ENCODE data around the gene OTUB2. TPM values are rescaled to one million over a fixed set of nuclear protein-coding genes. Genes with fewer than 3 reads are reported as not detected.
A peak's percentile ranks its signal among the peaks of the same experiment; 100 is the strongest.

OTUB2 gene
- total RNA-seq, 2 experiments from 2014 or later: 0.47 to 0.60 TPM

DNA sequence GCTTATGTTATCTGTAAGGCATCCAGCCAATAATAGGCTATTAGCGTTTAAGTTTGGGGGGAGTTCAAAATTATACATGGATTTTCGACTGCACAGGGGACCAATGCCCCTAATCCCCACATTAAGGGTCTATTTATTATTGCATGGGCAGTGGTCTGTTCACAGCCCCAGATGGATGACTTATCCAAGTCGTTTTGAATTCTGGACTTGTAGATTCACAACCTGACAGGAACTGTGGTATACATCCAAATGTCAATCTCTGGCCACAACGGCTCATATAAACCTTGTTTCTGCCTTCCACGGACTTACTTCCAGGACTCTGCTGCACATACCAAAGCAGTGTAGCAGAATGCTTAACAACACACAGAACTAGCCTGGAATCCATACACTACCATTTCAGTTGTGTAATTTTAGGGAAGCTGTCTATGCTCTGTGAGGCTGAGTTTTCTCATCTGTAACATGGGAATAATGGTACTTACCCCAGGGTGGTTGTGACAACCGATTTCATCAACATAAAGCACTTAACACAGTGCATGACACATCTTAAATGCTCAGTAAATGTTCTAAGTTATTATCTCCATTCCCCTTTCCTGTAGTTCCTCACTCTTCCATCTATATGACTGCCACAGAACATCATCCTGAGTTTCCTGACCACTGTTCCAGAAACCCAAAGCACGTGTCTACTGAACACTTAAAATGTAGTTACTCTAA is 51.1 kb downstream of the OTUB2 start:
- POLR2A ChIA-PET: interaction anchor here (4.3 kb wide), 1 partner anchor 19 kb away, joined by 26 read pairs; no protein-coding TSS in a partner anchor
- Mint-ChIP-seq H3K27me3 (no peaks in the 10 kb centered on the region), H3K27ac (peak overlapping the region; percentile 22), H3K4me1 (peaks cover 40% of the 10 kb centered on the region), H3K9me3 (peaks cover 16% of the 10 kb centered on the region), H3K4me3 (peak overlapping the region; percentile 99), H3K36me3 (peaks cover 61% of the 10 kb centered on the region)
- ATAC-seq (ENCODE audit: low read depth) (no peak), DNase-seq (no peak)

DNA sequence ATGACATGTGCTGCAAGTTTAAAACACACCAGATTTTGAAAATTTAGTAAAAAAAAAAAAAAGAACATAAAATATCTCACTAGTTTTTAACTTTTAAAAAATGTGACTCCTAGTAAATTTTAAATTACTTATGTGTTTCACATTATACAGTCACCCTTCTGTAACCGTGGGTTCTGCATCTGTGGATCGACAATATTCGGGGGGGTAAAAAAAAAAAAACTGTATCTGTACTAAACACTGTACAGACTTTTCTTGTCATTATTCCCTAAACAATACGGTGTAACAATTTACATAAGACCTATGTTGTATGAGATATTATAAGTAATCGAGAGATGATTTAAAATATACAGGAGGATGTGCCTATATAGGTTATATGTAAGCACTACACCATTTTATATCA is 51.7 kb downstream of the OTUB2 start:
- Mint-ChIP-seq H3K4me3 (peak overlapping the region; percentile 99), H3K27ac (no peak overlapping the region)
- POLR2A ChIA-PET: interaction anchor here (4.3 kb wide), 1 partner anchor 20 kb away, joined by 26 read pairs; no protein-coding TSS in a partner anchor

DNA sequence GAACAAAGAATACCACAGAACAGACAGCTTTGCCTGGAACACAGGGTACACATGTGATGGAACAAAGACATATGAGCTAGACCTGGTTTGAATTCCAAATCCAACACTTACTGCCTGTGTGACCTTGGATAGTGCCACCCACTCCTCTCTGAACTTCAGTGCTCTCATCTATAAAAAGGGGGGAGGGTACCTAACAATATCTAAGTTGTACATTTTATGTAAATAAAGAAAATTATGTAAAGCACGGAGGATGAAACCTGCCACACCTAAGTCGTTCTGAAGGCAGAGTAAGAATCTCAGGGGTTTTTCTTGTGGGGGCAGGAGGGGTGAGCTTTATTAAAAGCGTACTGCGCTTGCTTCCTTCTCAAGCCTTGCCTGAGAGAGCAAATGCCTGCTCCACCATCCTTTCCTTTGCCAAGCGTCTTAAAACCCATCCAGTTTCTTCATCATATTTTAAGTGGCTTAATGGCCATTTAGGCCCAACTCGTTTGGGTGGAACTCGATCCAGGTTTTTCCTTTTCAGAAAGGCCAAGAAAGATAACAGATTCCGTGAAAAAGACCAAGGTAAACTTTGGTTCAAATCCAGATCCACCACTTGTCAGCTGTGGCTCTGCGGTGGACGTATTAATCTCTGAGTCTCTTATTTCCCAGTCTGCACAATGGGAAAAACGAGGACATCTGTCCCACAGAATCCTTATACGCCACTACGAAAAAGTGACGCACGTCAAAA is 53.9 kb downstream of the OTUB2 start:
- peaks cover 42% of the 10 kb centered on the region for H3K4me1 Mint-ChIP-seq
- no peak for DNase-seq
- ATAC-seq (ENCODE audit: low read depth): no peak
- H3K27me3 Mint-ChIP-seq: no peaks in the 10 kb centered on the region
- H3K9me3 Mint-ChIP-seq: peaks cover 6% of the 10 kb centered on the region
- H3K36me3 Mint-ChIP-seq: peaks cover 53% of the 10 kb centered on the region
- peak overlapping the region; percentile 100 for H3K27ac Mint-ChIP-seq
- H3K4me3 Mint-ChIP-seq: peak overlapping the region; percentile 99
- POLR2A ChIA-PET: interaction anchor here (1.3 to 4.3 kb wide), 6 partner anchors 22 to 54 kb away, joined by 4 to 26 read pairs (median 8); partner anchors contain the start of genes IFI27 and OTUB2

More for the DNA sequence above, 51.7 kb downstream of the OTUB2 start:
- Mint-ChIP-seq H3K36me3 (peaks cover 59% of the 10 kb centered on the region), H3K4me1 (peaks cover 40% of the 10 kb centered on the region), H3K27me3 (no peaks in the 10 kb centered on the region), H3K9me3 (peaks cover 14% of the 10 kb centered on the region)
- DNase-seq: no peak
- no peak for ATAC-seq (ENCODE audit: low read depth)

DNA sequence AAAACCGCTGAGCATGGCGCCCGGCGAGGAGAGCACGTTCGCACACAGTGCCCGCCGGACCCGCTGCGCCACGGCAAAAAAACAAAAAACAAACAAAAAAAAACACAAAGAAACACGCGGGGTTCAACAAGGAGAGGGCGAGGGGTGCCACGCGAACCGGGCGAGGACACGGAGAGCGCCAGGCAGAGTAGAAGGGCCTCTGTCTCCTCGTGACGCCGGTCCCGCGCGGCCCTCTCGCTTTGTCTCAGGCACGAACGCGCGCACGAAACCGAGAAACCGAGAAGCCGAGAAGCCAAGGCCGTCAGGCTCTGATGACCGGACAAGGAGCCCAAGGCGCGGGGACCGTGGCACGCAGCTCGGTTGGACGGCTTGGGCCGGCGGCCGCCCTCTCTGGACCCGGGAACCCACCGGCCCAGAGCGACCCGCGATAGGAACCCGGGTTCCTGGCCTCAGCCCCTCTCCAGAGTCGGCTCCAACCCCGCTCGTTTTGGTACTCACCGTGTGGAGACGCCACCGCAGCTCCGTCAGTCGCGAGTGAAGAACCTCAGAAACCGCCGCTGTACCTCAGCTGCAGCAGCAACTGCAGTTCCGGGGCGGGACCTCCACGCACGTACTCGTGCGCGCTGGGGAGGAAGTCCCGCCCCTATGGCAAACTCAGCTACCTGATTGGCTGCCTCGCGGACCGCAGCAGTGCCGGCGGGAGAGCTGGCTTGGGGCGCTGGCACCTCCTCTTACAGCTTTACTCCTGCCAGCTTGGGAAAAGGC is 54.7 kb downstream of the OTUB2 start, which contains the start of the genes DDX24 and IFI27L1:
Gene DDX24 (minus strand): TSS at position 582 of the 765 bp plus-strand sequence. CDS start 1,460 bp downstream, outside the sequence.
Gene IFI27L1 (plus strand): TSS at position 690 of the 765 bp plus-strand sequence. CDS start 15,628 bp downstream, outside the sequence.
- peak within 1 kb of the TSS; percentile 100 for H3K27ac Mint-ChIP-seq
- peaks cover 50% of the 10 kb centered on the region for H3K36me3 Mint-ChIP-seq
- POLR2A ChIA-PET: interaction anchor here (0.9 to 4.3 kb wide), 13 partner anchors 10 to 118 kb away, joined by 3 to 26 read pairs (median 4); partner anchors contain the start of genes IFI27 and OTUB2
- H3K9me3 Mint-ChIP-seq: no peaks in the 10 kb centered on the region
- peaks cover 38% of the 10 kb centered on the region for H3K4me1 Mint-ChIP-seq
- ATAC-seq (ENCODE audit: low read depth): peak; percentile 92
- DNase-seq: peak; percentile 96
- peak within 1 kb of the TSS; percentile 99 for H3K4me3 Mint-ChIP-seq
- no peaks in the 10 kb centered on the region for H3K27me3 Mint-ChIP-seq

DNA sequence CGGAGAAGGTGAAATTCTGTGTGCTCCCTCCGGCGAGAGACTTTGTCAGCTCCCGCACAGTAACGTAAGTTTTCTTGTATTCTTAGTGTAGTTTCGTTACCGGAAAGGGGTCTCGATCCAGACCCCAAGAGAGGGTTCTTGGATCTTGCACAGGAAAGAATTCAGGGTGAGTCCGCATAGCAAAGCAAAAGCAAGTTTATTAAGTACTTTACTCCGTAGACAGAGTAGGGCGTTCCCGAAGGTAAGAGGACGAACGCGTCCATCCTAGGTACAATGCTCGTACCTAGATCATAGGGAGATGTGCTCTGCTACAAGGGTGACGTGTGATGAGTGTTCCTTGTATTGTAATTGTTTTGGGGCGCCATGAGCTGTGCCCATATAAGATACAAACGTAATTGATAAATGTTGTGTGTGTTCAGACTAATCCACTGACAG is 55.3 kb downstream of the OTUB2 start:
- no peak for DNase-seq
- Mint-ChIP-seq H3K9me3 (peaks cover 2% of the 10 kb centered on the region), H3K4me1 (peaks cover 38% of the 10 kb centered on the region), H3K27ac (peak overlapping the region; percentile 100), H3K4me3 (peak overlapping the region; percentile 99), H3K36me3 (peaks cover 50% of the 10 kb centered on the region), H3K27me3 (no peaks in the 10 kb centered on the region)
- POLR2A ChIA-PET: interaction anchor here (0.5 to 4.3 kb wide), 14 partner anchors 10 to 118 kb away, joined by 3 to 26 read pairs (median 4); partner anchors contain the start of genes IFI27 and OTUB2
- ATAC-seq (ENCODE audit: low read depth): peak; percentile 24

DNA sequence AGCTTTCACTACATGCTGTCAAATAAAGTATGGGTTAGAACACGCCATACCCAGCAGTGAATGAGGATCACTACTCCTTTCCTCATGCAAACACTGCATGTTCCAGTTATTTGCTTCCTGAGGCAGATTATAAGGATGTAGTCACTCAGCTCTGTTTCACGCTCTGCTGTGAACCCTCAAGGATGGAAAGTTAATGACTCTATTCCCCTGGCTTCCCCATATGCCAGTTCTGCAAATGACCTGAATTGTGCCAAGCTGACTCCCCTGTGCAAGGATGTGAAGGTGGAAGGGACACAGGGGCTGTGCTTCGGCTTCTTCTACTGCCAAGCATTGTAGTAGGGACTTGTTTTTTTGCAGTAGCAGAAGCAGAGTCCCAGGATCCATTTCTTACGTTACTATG is 61.8 kb downstream of the OTUB2 start:
- peaks cover 35% of the 10 kb centered on the region for H3K36me3 Mint-ChIP-seq
- POLR2A ChIA-PET: interaction anchor here (0.6 kb wide), 1 partner anchor 155 kb away, joined by 4 read pairs; no protein-coding TSS in a partner anchor
- H3K27ac Mint-ChIP-seq: no peak overlapping the region

DNA sequence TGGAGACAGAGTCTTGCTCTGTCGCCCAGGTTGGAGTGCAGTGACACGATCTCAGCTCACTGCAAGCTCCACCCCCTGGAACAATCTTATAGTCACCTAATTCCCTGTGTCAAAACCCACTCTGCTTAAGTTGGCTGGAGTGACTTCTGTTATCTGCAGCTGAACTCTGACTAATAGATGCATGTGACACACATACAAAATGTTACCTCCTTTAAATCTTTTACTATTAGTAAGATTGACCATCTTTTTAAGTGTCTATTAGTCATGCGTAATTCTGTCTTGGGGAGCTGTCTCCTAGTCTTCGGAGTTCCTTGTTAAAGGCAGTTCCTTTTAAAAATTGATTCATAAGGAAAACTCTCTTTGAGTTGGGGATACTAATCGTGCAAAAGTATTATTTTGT is 62.4 kb downstream of the OTUB2 start:
- POLR2A ChIA-PET: no interaction called here
- no peak overlapping the region for H3K27ac Mint-ChIP-seq
- H3K4me1 Mint-ChIP-seq: no peaks in the 10 kb centered on the region
- no peak overlapping the region for H3K4me3 Mint-ChIP-seq
- H3K36me3 Mint-ChIP-seq: peaks cover 31% of the 10 kb centered on the region
- DNase-seq: no peak
- no peak for ATAC-seq (ENCODE audit: low read depth)
- no peaks in the 10 kb centered on the region for H3K27me3 Mint-ChIP-seq
- peaks cover 2% of the 10 kb centered on the region for H3K9me3 Mint-ChIP-seq

More for the DNA sequence above, 61.8 kb downstream of the OTUB2 start:
- no peaks in the 10 kb centered on the region for H3K27me3 Mint-ChIP-seq
- no peak for DNase-seq
- H3K4me3 Mint-ChIP-seq: no peak overlapping the region
- peaks cover 5% of the 10 kb centered on the region for H3K4me1 Mint-ChIP-seq
- peaks cover 2% of the 10 kb centered on the region for H3K9me3 Mint-ChIP-seq
- no peak for ATAC-seq (ENCODE audit: low read depth)

DNA sequence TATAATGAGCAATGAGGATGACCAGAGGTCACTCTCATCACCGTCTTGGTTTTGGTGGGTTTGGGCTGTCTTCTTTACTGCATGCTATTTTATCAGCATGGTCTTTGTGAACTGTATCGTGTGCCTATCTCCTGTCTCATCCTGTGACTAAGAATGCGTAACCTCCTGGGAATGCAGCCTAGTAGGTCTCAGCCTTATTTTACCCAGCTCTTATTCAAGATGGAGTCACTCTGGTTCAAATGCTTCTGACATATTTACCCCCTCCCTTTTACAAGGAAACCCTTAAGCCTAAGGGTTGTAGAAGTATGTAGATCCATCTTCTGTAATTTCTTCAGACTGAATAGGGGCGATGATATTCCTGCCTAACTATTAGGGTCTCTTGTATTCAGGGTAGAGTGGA is 63.3 kb downstream of the OTUB2 start:
- H3K27ac Mint-ChIP-seq: no peak overlapping the region
- H3K4me3 Mint-ChIP-seq: no peak overlapping the region
- POLR2A ChIA-PET: no interaction called here
- peaks cover 2% of the 10 kb centered on the region for H3K9me3 Mint-ChIP-seq
- H3K27me3 Mint-ChIP-seq: no peaks in the 10 kb centered on the region
- peaks cover 27% of the 10 kb centered on the region for H3K36me3 Mint-ChIP-seq
- H3K4me1 Mint-ChIP-seq: no peaks in the 10 kb centered on the region
- ATAC-seq (ENCODE audit: low read depth) (no peak), DNase-seq (no peak)

DNA sequence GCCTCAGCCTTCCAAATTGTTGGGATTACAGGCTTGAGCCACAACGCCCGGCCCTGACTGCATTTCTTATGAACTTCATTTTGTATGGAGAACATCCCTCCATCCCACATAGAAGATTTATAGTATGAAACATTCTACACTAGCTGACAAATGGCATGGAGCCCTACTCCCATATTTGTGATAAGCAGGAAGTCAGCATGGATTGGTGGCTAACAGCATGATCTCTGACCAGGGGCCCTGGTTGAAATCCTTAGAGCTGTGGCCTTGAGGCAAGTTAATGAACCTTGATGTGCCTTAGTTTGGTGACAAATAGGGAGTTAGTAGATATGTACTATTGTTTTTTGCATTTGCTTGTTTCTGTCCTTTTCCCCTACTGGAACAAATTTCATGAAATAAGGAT is 67.3 kb downstream of the OTUB2 start:
- POLR2A ChIA-PET: no interaction called here
- ATAC-seq (ENCODE audit: low read depth) (no peak), DNase-seq (no peak)
- Mint-ChIP-seq H3K4me3 (no peak overlapping the region), H3K36me3 (peaks cover 20% of the 10 kb centered on the region), H3K4me1 (no peaks in the 10 kb centered on the region), H3K27me3 (no peaks in the 10 kb centered on the region), H3K9me3 (no peaks in the 10 kb centered on the region), H3K27ac (no peak overlapping the region)

DNA sequence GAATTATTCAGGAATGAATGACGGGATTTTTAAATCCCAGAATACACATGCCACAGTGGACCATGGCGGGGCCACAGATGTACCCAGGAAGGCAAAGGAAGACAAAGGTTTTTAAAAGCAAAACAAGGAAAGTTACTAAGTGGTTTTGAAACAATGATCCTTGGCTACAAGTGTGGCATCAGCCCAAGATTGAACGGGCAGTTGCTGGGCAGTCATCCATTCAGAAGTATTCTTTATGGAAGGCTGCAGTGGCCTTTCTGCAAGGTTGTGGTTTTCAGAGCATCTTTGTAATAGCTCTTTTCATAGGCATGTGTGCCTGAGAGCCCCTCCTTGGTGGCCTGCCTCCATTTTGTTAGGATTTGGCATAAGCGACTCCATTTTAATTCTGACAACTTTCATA is 71.0 kb downstream of the OTUB2 start:
- POLR2A ChIA-PET: no interaction called here
- H3K27ac Mint-ChIP-seq: no peak overlapping the region
- no peak overlapping the region for H3K4me3 Mint-ChIP-seq
- no peaks in the 10 kb centered on the region for H3K9me3 Mint-ChIP-seq
- peaks cover 14% of the 10 kb centered on the region for H3K36me3 Mint-ChIP-seq
- no peak for ATAC-seq (ENCODE audit: low read depth)
- H3K4me1 Mint-ChIP-seq: no peaks in the 10 kb centered on the region
- no peak for DNase-seq
- no peaks in the 10 kb centered on the region for H3K27me3 Mint-ChIP-seq
